K562 (cell line): ENCODE data around the gene KCTD13. TPM values are rescaled to one million over a fixed set of nuclear protein-coding genes. Genes with fewer than 3 reads are reported as not detected.
A peak's percentile ranks its signal among the peaks of the same experiment; 100 is the strongest.

Experiments
- CBX3 ChIP-seq, 2 experiments: IDR thresholded peaks; 1 replicate in 1 of 2; 2 replicates in 1 of 2; pipeline ENCODE4 v1.6.1; 2012; ENCODE audit warnings: inconsistent platforms in 2 of 2, low read length in 2 of 2, borderline replicate concordance in 1 of 2, control low read depth in 1 of 2
- CXXC5 ChIP-seq: fragments of 250-450 bp; sonication (Bioruptor Pico); IDR thresholded peaks from 2 replicates; pipeline ENCODE4 v1.8.0; 2022; ENCODE audit warnings: inconsistent platforms, mild to moderate bottlenecking, moderate library complexity
- DIDO1 ChIP-seq: fragments of 450-650 bp; IDR thresholded peaks from 2 replicates; pipeline ENCODE4 v1.6.1; 2016; ENCODE audit warnings: low read depth, missing biosample characterization, missing genetic modification characterization
- FOXK1 ChIP-seq: sonication (generic); formaldehyde crosslinking; IDR thresholded peaks from 2 replicates; pipeline ENCODE4 v1.8.0; 2022; ENCODE audit warnings: missing genetic modification reagents, mild to moderate bottlenecking, borderline replicate concordance
- MCM2 ChIP-seq: fragments of 450-650 bp; IDR thresholded peaks from 2 replicates; pipeline ENCODE4 v1.6.1; 2017; ENCODE audit warnings: low read depth, mild to moderate bottlenecking
- MCM7 ChIP-seq, 2 experiments: fragments of 450-650 bp; IDR thresholded peaks; 2 replicates each; pipeline ENCODE4 v1.6.1; 2016 to 2018
- NBN ChIP-seq: fragments of 450-650 bp; IDR thresholded peaks from 2 replicates; pipeline ENCODE4 v1.6.1; 2016; ENCODE audit warnings: low read depth, mild to moderate bottlenecking
- NR2C2 ChIP-seq, 2 experiments: fragments of 200-800 bp in 1 of 2; sonication (Bioruptor generic) in 1 of 2; sonication (generic) in 1 of 2; formaldehyde crosslinking in 1 of 2; IDR thresholded peaks; 2 replicates each; pipeline versions ENCODE4 v1.6.1 to v1.8.0; 2016 to 2022; ENCODE audit warnings: mild to moderate bottlenecking in 1 of 2, missing compliant biosample characterization in 1 of 2, missing genetic modification characterization in 1 of 2, missing genetic modification reagents in 1 of 2
- POLR2B ChIP-seq: fragments of 450-650 bp; IDR thresholded peaks from 2 replicates; pipeline ENCODE4 v1.6.1; 2018; ENCODE audit warnings: low read depth; ENCODE audit not compliant: partially characterized antibody
- TAF15 ChIP-seq: fragments of 200-400 bp; formaldehyde crosslinking; IDR thresholded peaks from 2 replicates; pipeline ENCODE4 v1.6.1; 2017; ENCODE audit warnings: mild to moderate bottlenecking, low read depth, low read length, moderate library complexity
- ZNF3 ChIP-seq: fragments of 250-450 bp; sonication (Bioruptor Pico); IDR thresholded peaks from 2 replicates; pipeline ENCODE4 v1.5.0; 2021; ENCODE audit warnings: mild to moderate bottlenecking, moderate library complexity
- ZNF644 ChIP-seq: fragments of 200-800 bp; sonication (Bioruptor generic); IDR thresholded peaks from 2 replicates; pipeline ENCODE4 v1.6.1; 2016; ENCODE audit warnings: low read depth, missing genetic modification characterization, missing compliant biosample characterization
- polyA plus RNA-seq, 8 experiments: library from polyadenylated mRNA; depleted of rRNA in 4 of 8; stranded (reverse) in 5 of 8; unstranded in 3 of 8; fragments of >200 nt; fragmentation: Nextera tagmentation in 2 of 8; fragmentation: Illumina TruSeq in 1 of 8; extraction: Ambion mirVana in 2 of 8; extraction: Trizol in 1 of 8; gene quantifications; 2 replicates each; pipeline versions ENCODE4 v1.2.1 to v1.2.3, GENCODE V29; 2011 to 2014; ENCODE audit warnings: inconsistent platforms in 1 of 8, missing spikeins in 1 of 8
- total RNA-seq, 7 experiments: library from RNA; depleted of rRNA in 6 of 7; stranded (reverse); fragments of >200 nt in 6 of 7; fragmentation: Illumina TruSeq in 2 of 7; extraction: Trizol in 2 of 7; gene quantifications; 2 replicates each; pipeline versions ENCODE4 v1.2.1 to v1.2.3, GENCODE V29; 2011 to 2021; ENCODE audit warnings: low replicate concordance in 1 of 7
- TF ChIP-seq, protein P1 (sequence below), 2 experiments: fragments of 450-650 bp; IDR thresholded peaks; 2 replicates each; pipeline ENCODE4 v1.6.1; 2016
- TF ChIP-seq, protein P2 (sequence below): sonication (generic); formaldehyde crosslinking; IDR thresholded peaks from 2 replicates; pipeline ENCODE4 v1.8.0; 2022; ENCODE audit warnings: mild to moderate bottlenecking, missing genetic modification reagents
- TF ChIP-seq, protein P3 (sequence below): IDR thresholded peaks from 2 replicates; pipeline ENCODE4 v1.6.1; 2011; ENCODE audit not compliant: insufficient read length; ENCODE audit errors: extremely low read depth
- TF ChIP-seq, protein P4 (sequence below): fragments of 250-450 bp; sonication (Bioruptor Pico); IDR thresholded peaks from 2 replicates; pipeline ENCODE4 v1.8.0; 2022; ENCODE audit warnings: inconsistent platforms, mild to moderate bottlenecking, moderate library complexity, borderline replicate concordance
- TF ChIP-seq, protein P5 (sequence below): sonication (generic); formaldehyde crosslinking; IDR thresholded peaks from 2 replicates; pipeline ENCODE4 v1.8.0; 2023; ENCODE audit warnings: mild to moderate bottlenecking, missing genetic modification reagents

Gene KCTD13
- total and polyA plus RNA-seq, 9 of the 15 experiments (the other 6 are each of a cell fraction or from before 2014, with no cell fraction given), result 1.0 to 20.6 (median 9.8) TPM

DNA sequence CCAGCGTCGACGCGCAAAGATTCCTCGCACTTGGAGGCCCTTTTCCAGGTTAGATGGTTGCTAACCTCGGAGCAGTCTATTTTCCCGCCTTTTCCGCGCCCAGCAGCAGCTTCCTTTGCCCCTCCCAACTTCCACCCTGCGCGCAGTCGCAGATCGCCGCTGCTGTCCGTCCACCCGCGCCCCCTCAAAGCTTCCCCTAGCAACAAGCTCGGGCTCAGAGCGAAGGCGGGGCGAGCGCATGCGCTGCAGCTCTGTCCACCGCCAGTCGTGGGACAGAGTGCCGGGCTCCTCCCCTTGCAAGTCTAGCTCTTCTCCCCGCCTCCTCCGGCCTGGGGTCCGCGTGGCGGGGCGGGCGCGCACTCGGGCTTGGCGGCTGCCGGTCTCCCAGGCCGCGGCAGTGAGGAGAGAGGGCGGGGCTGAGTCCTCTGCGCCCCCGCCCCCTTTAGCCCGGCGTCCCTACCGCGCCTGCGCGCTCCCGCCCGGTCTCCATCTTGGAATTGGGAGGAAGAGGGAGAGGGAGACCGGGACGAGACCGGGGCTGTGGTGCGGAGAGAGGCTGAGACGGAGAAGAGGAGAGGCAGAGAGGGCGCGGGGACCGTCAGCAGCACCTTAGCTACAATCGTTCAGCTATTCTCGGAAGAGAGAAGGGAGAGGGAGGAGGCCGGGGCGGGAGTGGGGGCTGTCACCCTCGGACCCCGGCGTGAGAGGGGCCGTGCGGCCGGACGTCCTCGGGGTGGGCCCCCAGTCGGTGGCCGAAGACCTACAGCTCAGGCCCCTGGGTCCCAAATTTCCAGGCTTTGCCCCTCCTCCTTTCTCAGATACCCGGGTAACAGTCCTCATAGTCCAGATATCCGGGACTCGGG is 47.6 kb upstream of the KCTD13 start, which contains the start of gene TAOK2 (continued):
- TF ChIP-seq, protein P1, sequence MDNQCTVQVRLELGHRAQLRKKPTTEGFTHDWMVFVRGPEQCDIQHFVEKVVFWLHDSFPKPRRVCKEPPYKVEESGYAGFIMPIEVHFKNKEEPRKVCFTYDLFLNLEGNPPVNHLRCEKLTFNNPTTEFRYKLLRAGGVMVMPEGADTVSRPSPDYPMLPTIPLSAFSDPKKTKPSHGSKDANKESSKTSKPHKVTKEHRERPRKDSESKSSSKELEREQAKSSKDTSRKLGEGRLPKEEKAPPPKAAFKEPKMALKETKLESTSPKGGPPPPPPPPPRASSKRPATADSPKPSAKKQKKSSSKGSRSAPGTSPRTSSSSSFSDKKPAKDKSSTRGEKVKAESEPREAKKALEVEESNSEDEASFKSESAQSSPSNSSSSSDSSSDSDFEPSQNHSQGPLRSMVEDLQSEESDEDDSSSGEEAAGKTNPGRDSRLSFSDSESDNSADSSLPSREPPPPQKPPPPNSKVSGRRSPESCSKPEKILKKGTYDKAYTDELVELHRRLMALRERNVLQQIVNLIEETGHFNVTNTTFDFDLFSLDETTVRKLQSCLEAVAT (IDR thresholded peaks at IDR 0.05), result 0 out of 4 replicates have a peak, but pooled peaks of 1 of the 2 experiments have one; percentile 18
- TF ChIP-seq FOXK1 (CRISPR knock-in tag) (no peak), POLR2B (peak; percentile 88), ZNF3 (CRISPR knock-in tag) (no peak), MCM2 (no peak), MCM7 (IDR thresholded peaks at IDR 0.05) (no peak), ZNF644 (tag) (no peak), DIDO1 (tag) (no peak), NBN (0 out of 2 replicates have a peak, but pooled peaks have one; percentile 17), NR2C2 (CRISPR knock-in tag; IDR thresholded peaks at IDR 0.05) (no peak; the same call in 1 of the 2 replicates), NR2C2 (tag; IDR thresholded peaks at IDR 0.05) (0 out of 2 replicates have a peak, but pooled peaks have one; percentile 28), CXXC5 (CRISPR knock-in tag) (peak; percentile 71), TAF15 (no peak), CBX3 (IDR thresholded peaks at IDR 0.05; ENCODE audit: borderline replicate concordance in 1 of 2, low read length in 2 of 2) (peak in 1 of 2 experiments; percentile 98; a peak in 2 of 3 replicates)
- TF ChIP-seq, protein P2, sequence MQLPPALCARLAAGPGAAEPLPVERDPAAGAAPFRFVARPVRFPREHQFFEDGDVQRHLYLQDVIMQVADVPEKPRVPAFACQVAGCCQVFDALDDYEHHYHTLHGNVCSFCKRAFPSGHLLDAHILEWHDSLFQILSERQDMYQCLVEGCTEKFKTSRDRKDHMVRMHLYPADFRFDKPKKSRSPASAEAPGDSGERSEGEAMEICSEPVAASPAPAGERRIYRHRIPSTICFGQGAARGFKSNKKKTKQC (CRISPR knock-in tag), result no peak
- TF ChIP-seq, protein P3, sequence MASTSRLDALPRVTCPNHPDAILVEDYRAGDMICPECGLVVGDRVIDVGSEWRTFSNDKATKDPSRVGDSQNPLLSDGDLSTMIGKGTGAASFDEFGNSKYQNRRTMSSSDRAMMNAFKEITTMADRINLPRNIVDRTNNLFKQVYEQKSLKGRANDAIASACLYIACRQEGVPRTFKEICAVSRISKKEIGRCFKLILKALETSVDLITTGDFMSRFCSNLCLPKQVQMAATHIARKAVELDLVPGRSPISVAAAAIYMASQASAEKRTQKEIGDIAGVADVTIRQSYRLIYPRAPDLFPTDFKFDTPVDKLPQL, result no peak
- TF ChIP-seq, protein P4, sequence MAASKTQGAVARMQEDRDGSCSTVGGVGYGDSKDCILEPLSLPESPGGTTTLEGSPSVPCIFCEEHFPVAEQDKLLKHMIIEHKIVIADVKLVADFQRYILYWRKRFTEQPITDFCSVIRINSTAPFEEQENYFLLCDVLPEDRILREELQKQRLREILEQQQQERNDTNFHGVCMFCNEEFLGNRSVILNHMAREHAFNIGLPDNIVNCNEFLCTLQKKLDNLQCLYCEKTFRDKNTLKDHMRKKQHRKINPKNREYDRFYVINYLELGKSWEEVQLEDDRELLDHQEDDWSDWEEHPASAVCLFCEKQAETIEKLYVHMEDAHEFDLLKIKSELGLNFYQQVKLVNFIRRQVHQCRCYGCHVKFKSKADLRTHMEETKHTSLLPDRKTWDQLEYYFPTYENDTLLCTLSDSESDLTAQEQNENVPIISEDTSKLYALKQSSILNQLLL (CRISPR knock-in tag), result no peak
- TF ChIP-seq, protein P5, sequence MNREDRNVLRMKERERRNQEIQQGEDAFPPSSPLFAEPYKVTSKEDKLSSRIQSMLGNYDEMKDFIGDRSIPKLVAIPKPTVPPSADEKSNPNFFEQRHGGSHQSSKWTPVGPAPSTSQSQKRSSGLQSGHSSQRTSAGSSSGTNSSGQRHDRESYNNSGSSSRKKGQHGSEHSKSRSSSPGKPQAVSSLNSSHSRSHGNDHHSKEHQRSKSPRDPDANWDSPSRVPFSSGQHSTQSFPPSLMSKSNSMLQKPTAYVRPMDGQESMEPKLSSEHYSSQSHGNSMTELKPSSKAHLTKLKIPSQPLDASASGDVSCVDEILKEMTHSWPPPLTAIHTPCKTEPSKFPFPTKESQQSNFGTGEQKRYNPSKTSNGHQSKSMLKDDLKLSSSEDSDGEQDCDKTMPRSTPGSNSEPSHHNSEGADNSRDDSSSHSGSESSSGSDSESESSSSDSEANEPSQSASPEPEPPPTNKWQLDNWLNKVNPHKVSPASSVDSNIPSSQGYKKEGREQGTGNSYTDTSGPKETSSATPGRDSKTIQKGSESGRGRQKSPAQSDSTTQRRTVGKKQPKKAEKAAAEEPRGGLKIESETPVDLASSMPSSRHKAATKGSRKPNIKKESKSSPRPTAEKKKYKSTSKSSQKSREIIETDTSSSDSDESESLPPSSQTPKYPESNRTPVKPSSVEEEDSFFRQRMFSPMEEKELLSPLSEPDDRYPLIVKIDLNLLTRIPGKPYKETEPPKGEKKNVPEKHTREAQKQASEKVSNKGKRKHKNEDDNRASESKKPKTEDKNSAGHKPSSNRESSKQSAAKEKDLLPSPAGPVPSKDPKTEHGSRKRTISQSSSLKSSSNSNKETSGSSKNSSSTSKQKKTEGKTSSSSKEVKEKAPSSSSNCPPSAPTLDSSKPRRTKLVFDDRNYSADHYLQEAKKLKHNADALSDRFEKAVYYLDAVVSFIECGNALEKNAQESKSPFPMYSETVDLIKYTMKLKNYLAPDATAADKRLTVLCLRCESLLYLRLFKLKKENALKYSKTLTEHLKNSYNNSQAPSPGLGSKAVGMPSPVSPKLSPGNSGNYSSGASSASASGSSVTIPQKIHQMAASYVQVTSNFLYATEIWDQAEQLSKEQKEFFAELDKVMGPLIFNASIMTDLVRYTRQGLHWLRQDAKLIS (CRISPR knock-in tag), result no peak
